GM12801 (cell line): Measurements from ENCODE around the gene NUAK2.

Experiments used
- TF ChIP-seq, protein P1 (sequence below): IDR thresholded peaks from one replicate; pipeline ENCODE4 v1.5.1; 2011; ENCODE audit warnings: control low read depth; ENCODE audit not compliant: insufficient read length; ENCODE audit errors: extremely low read depth

NUAK2 gene

DNA sequence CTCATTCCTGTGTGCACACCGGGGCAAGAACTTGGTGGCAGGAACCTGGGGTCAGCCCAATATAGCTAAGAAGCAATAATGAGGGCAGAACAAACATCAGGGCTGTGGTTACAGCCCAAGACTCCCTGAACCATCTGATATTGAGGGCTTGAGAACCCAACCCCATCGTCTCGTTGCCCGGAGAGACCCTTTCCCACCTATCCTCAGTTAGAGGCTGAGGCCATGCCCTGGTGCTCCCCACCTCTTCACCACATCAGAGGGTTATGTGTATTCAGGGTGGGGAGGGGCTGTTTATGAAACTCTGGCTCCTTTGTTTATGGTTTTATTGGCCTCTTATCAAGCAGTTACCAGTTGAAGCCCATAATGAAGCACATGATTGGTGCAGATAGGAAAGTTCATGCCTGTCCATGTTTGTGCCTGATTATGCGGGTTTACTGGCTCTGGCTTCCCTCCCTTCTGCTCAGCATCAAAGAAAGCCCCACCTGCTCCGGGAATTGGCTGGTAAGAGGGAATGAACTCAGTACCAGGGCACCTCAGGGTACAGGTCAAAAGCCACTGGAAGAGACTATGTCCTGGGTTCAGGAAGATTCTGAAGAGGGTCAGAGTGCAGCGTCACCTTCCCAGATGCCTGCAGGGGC lies 14.5 kb downstream of the NUAK2 start:
- TF ChIP-seq, protein P1, sequence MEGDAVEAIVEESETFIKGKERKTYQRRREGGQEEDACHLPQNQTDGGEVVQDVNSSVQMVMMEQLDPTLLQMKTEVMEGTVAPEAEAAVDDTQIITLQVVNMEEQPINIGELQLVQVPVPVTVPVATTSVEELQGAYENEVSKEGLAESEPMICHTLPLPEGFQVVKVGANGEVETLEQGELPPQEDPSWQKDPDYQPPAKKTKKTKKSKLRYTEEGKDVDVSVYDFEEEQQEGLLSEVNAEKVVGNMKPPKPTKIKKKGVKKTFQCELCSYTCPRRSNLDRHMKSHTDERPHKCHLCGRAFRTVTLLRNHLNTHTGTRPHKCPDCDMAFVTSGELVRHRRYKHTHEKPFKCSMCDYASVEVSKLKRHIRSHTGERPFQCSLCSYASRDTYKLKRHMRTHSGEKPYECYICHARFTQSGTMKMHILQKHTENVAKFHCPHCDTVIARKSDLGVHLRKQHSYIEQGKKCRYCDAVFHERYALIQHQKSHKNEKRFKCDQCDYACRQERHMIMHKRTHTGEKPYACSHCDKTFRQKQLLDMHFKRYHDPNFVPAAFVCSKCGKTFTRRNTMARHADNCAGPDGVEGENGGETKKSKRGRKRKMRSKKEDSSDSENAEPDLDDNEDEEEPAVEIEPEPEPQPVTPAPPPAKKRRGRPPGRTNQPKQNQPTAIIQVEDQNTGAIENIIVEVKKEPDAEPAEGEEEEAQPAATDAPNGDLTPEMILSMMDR, result no peak

DNA sequence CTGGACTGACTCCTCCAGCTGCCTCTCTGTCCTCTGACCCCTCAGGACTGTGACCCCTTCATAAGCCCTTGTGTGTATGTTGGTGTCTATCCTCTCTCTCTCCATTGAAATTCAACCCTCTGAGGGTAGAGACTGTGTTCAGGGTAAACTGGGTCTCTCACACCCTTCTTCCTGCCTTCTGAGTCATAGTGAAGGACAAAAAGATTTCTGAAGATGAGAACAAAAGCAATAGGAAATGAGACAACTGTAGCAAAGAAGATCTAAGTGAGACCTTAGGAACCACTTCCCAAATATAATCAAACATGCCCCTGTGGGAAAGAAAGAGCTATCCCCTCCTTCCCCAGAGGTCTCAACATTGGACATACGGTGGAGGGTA lies 16.9 kb downstream of the NUAK2 start:
- TF ChIP-seq, protein P1, result no peak

DNA sequence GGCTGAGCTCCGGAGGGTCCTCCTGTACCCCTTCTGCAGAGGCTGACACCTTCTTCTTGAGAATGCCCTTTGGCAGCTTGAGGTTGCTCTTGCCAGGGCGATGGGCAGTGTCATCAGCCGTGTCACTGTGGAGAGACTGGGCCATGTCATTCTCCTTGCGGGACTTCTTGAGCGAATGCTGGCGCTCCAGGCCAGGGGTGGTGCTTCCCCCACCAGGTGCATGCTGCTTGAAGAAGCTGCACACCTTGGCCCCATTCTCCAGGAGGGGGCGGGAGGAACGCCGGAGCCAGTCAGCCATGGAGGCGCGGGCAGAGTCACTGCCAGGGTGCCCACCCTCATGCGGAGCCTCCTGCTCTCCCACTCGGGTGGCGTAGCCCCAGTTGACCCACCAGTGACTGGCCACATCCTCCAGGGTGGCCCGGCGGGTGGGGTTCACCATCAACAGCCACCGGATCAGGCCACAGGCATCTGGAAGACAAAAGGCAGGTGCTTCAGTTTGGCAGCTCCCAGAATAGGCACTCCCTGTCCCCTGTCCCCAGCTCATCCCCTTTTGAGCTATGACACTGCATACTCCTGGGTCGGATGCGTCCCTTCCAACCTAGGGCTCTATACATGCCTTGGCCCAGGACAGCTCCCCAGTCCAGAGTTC lies 17.4 kb downstream of the NUAK2 start:
- TF ChIP-seq, protein P1, result no peak

DNA sequence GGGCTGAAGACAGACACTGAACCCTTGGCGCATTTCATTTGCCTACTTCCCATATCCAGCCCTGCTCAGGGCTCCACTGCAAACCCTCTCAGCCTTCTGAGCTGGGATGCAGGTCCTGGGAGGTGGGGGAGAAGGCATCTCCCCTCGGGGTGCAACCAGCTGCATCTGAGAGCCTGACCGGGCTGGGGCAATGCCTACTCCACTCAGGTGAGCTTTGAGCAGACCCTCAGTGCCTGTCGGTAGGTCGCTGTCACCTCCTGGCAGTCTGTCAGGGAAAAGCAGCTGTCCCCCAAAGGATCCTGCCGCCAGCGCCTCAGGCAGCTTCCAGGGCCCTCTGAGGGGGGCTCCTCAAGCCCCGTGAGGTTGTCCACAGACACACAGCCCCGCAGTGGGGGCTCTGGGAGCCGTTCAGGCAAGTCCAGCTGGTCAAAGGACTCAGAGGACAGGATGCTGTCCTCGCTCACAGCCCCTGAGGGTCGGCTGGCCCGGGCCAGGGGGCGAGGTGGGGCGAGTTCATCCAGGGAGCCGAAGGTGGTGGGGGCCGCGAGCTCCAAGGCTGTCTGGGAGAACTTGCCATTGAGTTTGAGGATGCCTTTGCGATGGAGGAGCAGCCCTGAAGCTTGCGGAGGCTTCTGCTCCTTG lies 18.2 kb downstream of the NUAK2 start:
- TF ChIP-seq, protein P1, result no peak

DNA sequence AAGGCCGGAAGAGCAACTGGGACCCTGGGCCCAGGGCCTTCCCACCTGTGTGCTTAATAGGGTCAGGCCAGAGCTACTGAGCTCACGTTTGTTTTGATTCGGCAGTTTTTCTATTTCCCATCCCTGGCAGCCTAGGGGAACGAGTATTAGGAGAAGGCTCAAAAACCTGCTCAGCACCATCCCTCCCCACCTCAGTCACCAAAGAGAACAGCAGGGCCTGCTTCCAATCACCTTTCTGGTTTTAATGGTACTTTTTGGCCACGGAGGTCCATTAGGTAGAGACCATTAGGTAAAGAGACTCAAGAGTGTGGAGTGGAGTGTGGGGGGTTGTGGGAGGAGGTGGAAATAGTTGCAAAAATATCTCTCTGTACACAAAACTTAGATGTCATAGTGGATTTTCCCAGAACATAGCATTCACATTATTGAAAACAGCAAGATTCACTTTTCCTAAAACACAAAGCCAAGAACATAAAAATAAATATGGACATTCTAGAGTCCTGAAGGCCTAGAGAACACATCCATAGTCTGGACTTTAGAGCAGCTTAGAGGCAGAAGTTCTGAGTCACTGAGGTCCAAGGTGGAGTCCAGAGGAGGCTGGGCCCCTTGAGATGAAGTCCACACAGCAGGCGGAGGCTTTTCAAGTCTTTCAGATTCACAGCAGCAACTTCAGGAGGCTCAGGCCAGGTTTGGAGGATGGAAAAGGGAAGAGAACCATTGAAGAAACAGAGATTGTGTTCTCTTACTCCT lies 19.5 kb downstream of the NUAK2 start:
- TF ChIP-seq, protein P1, result no peak

DNA sequence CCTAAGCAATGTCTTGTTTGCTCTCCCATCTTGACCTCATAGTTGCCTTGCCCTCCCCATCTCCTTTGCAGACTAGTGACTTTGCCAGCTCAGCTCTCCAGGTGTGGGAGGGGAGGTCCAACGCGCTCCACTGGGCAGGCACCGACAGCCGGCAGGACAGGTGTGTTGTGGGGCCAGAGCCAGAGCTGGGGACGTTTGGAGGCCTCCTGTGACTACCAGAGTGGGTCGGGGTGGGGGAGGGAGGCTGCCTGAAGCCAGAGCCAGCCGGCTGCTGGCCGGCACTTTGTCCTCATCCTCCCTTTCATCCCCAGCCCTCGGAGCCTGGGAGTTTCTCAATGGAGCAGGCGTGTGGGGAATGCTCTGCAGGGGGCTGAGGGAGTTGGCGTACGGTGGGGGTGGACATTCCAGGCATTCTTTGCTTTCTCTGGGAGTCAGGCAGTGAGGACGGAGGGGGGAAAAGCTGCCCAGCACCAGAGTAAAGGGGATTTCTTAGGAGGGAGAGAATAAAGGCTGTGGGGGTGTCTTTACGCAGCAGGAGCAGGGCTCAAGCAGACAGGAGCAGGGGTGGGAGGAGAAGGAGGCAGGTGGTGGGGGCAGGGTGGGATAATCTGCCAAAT lies 20.2 kb downstream of the NUAK2 start:
- TF ChIP-seq, protein P1, result no peak

DNA sequence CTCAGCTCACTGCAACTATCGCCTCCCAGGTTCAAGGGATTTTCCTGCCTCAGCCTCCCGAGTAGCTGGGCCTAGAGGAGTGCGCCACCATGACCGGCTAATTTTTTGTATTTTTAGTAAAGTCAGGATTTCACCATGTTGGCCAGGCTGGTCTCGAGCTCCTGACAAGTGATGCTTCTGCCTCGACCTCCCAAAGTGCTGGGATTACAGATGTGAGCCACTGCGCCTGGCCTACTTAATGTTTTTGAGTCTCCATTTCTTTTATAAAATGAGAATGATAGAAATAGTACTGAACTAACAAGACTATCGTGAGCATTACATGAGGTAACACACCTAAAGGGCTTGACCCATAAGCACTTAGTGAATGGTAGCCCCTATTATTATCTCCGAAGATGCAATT lies 21.4 kb downstream of the NUAK2 start:
- TF ChIP-seq, protein P1, result no peak
